HG02610 (cell line): ENCODE results near the gene PRKACA.
"Not testable (repeated sequence)": the region's sequence is repeated elsewhere in the genome, so short reads cannot be mapped to it uniquely, and the experiment has no call there.

Source experiments
- ATAC-seq: cut with Tn5 transposase; IDR thresholded peaks from one replicate; pipeline ENCODE4 v1.9.1; 2021; ENCODE audit warnings: mild to moderate bottlenecking, moderate library complexity; ENCODE audit not compliant: unreplicated experiment

PRKACA gene

DNA sequence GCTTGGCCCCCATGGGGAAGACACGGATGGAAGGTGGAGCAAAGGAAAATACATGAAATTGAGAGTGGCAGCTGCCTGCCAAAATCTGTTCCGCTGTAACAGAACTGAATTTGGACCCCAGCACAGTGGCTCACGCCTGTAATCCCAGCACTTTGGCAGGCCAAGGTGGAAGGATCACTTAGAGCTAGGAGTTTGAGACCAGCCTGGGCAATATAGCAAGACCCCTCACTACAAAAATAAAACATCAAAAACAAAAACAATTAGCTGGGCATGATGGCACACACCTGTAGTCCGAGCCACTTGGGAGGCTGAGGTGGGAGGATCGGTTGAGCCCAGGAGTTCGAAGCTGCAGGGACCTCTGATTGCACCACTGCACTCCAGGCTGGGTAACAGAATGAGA is 65.1 kb downstream of the PRKACA start:
- no peak for ATAC-seq

GRCh38 chr19:14051980-14052379 is 65.6 kb downstream of the PRKACA start:
- ATAC-seq = no peak

DNA sequence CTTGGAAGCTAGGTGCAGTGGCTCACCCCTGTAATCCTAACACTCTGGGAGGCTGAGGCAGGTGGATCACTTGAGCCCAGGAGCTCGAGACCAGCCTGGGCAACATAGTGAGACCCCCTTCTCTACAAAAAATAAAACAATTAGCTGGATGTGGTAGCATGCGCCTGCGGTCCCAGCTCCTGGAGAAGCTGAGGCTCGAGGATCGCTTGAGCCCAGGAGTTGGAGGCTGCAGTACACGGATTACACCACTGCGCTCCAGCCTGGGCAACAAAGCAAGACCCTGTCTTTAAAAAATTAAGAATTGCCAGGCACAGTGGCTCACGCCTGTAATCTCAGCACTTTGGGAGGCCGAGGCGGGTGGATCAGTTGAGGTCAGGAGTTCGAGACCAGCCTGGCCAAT is 66.6 kb downstream of the PRKACA start:
- not testable (repeated sequence) for ATAC-seq

- no peak for ATAC-seq
Observed at GRCh38 chr19:14050512-14050911, 67.0 kb downstream of the PRKACA start.

DNA sequence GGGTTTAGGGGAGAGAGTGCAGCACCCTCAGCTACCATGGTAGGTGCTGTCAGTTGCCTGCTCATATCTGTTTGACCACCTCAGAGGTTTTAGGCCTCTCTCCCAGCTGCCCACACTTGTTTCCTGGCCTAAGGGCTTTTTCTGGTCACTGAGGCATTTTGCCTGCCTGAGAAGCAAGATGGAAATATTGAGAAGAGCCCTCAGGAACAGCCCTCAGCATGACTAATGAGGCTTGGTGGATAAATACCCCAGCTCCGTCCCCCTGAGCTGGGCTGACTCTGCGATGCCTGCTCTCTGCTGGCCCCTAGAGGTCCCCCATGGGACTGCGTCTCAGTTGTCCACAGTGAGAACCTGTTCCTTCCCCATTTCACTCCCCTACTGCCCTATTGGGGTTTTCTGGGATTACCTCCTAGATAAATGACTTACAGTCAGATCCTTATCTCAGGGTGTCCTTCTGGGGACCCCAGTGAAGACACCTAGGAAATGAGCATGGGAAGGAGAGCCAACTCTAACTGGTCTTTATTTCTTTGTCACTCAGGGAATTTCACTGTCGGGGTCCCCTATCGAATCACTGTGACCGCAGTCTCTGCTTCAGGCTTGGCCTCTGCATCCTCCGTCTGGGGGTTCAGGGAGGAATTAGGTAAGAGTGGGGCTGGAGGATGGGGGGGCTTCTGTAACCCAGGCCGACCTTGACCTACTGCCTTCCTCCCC is 69.0 kb downstream of the PRKACA start:
- ATAC-seq = no peak

DNA sequence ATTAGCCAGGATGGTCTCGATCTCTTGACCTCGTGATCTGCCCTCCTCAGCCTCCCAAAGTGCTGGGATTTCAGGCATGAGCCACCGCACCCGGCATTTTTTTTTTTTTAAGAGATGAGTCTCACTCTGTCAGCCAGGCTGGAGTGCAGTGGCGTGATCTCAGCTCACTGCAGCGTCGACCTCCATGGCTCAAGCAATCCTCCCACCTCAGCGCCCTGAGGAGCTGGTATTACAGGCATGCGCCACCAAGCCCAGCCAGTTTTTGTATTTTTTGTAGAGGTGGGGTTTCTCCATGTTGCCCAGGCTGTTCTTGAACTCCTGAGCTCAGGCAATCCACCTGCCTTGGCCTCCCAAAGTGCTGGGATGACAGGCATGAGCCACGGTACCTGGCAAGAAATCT is 69.7 kb downstream of the PRKACA start:
- not testable (repeated sequence) for ATAC-seq

DNA sequence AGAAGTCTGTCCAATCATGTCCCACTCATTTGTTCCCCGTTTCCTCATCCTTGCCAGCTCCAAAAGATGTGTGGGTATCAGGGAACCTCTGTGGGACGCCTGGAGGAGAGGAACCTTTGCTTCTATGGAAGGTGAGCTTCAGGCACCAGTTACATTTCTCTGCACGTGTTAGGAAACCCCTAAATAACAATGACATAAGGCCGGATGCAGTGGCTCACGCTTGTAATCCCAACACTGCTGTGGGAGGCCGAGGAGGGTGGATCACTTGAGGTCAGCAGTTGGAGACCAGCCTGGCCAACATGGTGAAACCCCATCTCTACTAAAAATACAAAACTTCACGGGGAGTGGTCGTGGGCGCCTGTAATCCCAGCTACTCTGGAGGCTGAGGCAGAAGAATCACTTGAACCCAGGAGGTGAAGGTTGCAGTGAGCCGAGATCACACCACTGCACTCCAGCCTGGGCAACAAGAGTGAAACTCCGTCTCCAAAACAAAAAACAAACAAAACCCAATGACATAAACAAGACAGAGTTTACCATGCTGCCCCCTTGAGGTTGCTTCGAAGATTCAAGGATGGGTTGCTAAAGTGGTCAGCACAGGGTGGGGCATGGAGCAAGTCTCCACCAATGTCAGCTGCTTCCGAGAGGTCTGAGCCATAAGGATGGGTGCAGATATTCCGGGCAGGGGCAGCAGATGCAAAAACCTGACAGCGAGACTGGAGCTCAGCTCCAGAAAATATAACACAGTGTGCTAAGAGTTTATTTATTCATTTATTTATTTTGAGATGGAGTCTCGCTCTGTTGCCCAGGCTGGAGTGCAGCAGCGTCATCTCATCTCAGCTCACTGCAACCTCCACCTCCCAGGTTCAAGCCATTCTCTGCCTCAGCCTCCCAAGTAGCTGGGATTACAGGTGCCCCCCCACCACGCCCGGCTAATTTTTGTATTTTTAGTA is 74.6 kb downstream of the PRKACA start:
- not testable (repeated sequence) for ATAC-seq
